Hepatocyte (in vitro differentiated cells): ENCODE results near the gene CUTA.

Experiments used
- CTCF ChIP-seq: fragments of 200-600 bp; sonication (generic); IDR thresholded peaks from 2 replicates; pipeline ENCODE4 v1.5.1; 2016; ENCODE audit warnings: antibody characterized with exemption, mild to moderate bottlenecking; ENCODE audit not compliant: poor library complexity
- EZH2 ChIP-seq: fragments of 200-600 bp; sonication (generic); IDR thresholded peaks from 2 replicates; pipeline ENCODE4 v1.6.1; 2016; ENCODE audit warnings: antibody characterized with exemption, mild to moderate bottlenecking, borderline replicate concordance
- EZH2phosphoT487 ChIP-seq: fragments of 200-600 bp; sonication (generic); IDR thresholded peaks from one replicate; pipeline ENCODE4 v1.6.1; 2018; ENCODE audit warnings: antibody characterized with exemption, mild to moderate bottlenecking, low read depth, moderate library complexity; ENCODE audit not compliant: unreplicated experiment, severe bottlenecking

GRCh38 chr6:33411632-33412005 lies 6.3 kb downstream of the CUTA start:
- TF ChIP-seq EZH2phosphoT487 (no peak), CTCF (no peak), EZH2 (no peak)
